Left renal cortex interstitium (tissue), 4 donors: ENCODE results near the gene GRK5. TPM values are rescaled to one million over a fixed set of nuclear protein-coding genes. Genes with fewer than 3 reads are reported as not detected.

Experiments used
- DNase-seq, 4 donors: peaks; one replicate each; pipeline ENCODE4 v3.0.0-alpha.2; 2013; ENCODE audit warnings: low read depth in 4 of 4, low spot score in 2 of 4, missing footprints in 1 of 4
- polyA plus RNA-seq, 4 donors: library from polyadenylated mRNA; unstranded; fragments of 120-200 nt; gene quantifications; one replicate each; pipeline ENCODE4 v1.2.1, GENCODE V29; 2013; ENCODE audit not compliant: insufficient read length in 4 of 4

Gene GRK5
- polyA plus RNA-seq, 4 donors = 15.0 to 17.4 (median 16.4) TPM

- DNase-seq = no peak
Measured at GRCh38 chr10:119291223-119291900, 84.0 kb downstream of the GRK5 start.

DNA sequence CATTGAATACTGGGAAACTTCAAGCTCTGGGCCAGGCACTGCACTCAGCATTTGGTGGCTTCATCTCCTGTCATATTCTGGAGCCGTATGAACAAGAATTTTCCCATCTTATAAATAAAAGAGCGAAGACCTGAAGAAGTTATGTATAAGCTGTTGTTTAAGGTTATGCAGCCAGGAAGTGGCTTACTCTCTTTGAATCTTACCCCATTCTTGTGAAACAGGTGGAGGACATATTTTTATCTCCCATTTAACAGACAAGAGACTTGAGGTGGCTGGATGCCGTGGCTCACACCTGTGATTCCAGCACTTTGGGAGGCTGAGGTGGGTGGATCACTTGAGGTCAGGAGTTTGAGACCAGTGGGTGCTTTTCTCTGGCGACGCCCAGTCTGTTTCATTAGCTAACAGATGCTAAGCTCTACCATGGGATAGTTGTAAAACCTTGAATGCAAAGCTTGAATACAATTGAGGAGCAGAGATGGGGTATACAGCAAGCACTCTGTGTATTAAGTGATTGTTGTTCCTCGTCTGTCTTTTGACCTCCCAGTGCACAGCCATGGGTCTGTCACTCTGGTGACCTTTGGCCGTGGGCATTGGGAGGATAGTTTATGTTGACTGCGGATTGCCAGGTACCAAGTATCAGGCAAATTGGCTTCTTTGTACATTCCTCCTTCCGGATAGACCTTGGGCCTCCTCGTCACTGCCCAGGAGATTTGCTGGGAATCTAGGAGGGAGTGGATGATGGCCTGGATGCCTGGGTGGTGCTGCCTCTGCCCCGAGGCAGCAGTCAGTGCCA, 85.8 kb downstream of the GRK5 start:
- no peak for DNase-seq

DNA sequence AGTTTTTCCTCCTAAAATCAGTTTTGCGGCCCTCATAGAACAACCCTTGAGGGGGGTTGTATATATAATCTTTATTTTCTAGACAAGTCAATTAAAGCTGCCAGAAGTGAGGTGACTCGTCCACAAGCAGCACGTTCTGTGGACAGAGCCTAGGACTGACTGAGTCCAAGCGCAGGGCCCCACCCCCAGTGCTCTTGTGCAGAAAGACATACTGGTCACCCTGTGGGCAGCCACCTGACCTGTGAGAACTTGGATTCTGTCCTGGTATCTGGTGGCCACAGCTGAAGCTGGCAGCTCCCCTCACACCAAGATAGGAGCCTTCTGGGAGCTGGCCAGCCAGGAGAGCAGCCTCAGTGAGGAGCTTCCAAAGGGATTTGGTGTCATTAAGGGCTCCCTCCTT, 89.3 kb downstream of the GRK5 start:
- no peak for DNase-seq

- DNase-seq = no peak
Measured at GRCh38 chr10:119297207-119297968, 90.0 kb downstream of the GRK5 start.

- DNase-seq = no peak
Measured at GRCh38 chr10:119298810-119299209, 91.4 kb downstream of the GRK5 start.

DNA sequence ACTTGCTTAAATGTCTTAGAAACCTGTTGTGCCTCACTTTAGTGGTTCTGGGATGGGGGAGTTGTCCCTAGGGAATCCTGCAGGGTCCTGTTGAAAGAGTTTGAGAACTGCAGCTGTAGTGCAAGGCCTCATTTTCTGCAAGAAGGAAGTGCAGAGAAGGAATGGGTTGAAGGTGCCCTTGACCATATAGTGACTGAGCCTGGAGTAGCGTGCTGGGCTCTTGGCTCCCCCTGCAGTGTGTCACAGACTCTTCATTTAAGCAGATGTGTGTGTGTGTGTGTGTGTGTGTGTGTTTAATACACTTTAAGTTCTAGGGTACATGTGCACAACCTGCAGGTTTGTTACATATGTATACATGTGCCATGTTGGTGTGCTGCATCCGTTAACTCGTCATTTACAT, 92.2 kb downstream of the GRK5 start:
- no peak for DNase-seq

- DNase-seq = no peak
Measured at GRCh38 chr10:119301397-119301796, 94.0 kb downstream of the GRK5 start.

DNA sequence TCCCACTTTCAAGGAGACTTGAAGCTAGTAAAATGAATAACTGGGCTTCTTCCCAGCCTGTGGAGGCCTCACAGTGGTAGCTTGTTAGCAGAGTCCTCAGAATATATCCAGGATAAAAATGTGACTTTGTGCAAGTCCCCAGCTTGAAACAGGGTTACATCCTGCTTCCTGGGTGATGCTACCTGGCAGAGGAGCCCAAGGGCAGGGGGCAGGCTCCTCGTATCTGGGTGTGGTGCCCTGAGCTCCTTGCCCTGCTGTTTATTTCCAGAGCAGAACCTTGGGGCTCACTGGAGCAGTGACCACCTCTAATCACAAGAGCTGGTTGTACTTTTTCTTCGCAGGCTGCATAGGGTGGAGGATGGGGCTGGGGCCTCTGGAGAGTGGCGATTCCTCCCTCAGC, 94.8 kb downstream of the GRK5 start:
- DNase-seq = no peak

GRCh38 chr10:119302591-119303253, 95.4 kb downstream of the GRK5 start:
- DNase-seq = no peak

DNA sequence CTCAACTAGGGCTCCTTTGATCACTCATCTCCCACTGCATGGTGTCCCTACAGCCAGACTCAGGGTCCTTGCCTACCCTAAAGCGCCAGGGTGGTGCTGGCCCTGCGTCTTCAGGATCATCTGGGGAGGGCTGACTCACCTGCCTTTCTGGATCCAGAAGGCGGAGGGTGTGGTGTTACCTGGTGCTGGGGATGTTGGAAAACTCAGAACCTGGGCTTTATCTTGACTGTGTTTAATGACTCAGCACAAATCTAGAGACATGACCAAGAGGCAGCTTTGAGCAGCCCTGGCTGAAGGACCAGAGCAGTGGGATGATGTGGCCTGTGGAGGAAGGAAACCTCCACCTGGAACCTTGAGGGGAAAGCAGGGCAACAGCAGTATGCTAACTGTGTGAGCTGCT, 96.5 kb downstream of the GRK5 start:
- DNase-seq = no peak

DNA sequence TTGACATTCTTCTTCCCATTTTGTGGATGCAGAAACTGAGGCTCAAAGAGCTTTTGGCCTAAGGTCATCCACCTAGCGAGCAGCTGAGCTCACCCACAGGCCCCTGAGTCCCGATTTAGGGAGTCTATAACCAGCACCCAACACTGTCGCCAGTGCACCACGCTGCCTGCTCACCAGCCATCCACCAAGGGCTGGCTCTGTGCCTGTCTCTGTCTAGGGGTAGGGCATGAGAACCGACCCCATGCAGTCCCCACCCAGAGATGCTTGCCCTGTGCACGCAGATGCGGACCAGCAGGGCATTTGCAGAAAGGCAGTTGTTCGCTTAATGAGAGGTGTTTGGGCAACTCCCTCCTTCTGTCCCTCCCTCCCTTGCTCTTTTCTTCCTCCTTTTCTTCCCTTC, 97.2 kb downstream of the GRK5 start:
- no peak for DNase-seq

GRCh38 chr10:119305860-119306513, 98.6 kb downstream of the GRK5 start:
- no peak for DNase-seq

DNA sequence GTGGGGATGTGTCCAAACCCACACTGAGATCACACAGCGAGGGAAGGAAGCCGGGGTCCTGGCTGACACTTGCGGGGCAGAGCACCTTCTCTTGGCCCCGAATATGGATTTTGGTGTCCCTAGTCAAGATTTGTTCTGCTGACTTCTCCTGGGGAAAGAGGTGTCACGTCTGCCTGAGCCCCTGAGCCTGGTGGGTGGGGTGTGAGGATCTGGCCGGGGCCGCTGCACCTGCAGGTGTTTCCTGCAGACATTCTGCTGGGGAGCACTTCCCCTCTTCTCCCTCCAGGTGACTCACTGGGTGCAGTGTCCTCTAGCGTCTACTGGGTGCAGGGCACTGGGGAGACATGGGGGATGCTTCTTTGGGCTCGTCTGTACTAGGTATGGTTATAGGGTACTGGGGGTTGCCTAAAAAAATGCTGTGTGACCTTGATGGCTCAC, 99.2 kb downstream of the GRK5 start:
- no peak for DNase-seq

GRCh38 chr10:119306986-119307392, 99.6 kb downstream of the GRK5 start:
- no peak for DNase-seq

- DNase-seq = no peak
Measured at GRCh38 chr10:119308089-119308488, 100.7 kb downstream of the GRK5 start.

- DNase-seq = no peak
Measured at GRCh38 chr10:119308551-119309422, 101.4 kb downstream of the GRK5 start.

GRCh38 chr10:119309423-119309770, 102.0 kb downstream of the GRK5 start:
- DNase-seq = no peak

- no peak for DNase-seq
Measured at GRCh38 chr10:119310806-119311205, 103.4 kb downstream of the GRK5 start.

GRCh38 chr10:119312241-119312640, 104.9 kb downstream of the GRK5 start:
- DNase-seq = no peak

- no peak for DNase-seq
Measured at GRCh38 chr10:119313024-119313423, 105.7 kb downstream of the GRK5 start.
